ENCODE measurements around the gene PAIP2.

The PAIP2 gene

GRCh38 chr5:139414581-139415130 lies 73.0 kb downstream of the PAIP2 start:
- DNase-seq: no peak

DNA sequence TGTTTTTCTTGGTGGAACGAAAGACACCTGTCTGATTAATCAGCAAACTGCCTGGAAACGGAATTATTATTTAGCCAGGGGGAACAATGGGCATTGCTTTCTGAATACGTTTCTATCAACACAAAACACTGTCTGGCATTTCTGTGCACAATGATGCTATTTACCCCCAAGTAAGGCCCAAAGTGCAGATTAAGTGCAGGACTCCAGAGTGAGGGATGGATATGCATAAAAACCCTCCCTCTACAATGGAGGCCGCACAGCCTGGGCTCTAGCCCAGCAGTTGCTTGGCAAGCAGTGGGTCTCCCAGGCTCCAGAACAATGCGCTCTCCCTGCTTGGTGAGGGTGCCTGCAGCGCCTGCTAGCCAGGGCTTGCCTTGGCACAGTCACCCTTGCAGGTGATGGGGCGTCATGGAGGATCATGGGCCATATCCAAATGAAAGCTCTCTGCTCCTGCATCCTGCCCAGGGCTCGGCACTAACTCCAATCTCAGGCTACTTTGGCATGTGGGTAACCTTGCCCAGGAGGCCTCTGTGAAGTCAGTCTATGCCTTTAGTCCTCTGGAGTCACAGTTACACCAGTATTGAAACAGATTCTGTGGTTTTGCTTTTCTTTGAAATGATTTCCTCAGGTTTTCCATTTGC lies 73.7 kb downstream of the PAIP2 start:
- no peak for DNase-seq

DNA sequence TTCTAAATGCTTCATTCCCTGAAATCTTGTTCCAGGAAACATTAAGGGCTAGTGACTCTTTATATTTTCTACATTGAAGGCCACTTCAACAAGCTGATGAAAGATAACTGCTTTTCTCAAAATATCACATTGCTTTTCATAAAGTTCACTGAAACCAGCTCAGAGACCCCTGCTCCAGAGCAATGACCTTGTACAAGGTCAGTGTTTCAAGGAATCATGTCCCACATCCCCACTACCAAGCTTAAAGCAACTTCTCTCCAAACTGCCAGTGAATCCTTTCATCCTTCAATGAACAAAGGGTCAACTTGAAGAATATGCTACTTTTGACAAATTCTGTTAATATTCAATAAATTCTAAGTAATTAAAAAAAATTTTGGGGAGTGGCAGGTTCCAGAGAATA lies 74.2 kb downstream of the PAIP2 start:
- DNase-seq: no peak

- no peak for DNase-seq
Observed at GRCh38 chr5:139416651-139417050, 75.0 kb downstream of the PAIP2 start.

GRCh38 chr5:139417214-139417613 lies 75.6 kb downstream of the PAIP2 start:
- no peak for DNase-seq

- DNase-seq: no peak
Observed at GRCh38 chr5:139418793-139419192, 77.1 kb downstream of the PAIP2 start.

Data from DMS153 (cell line).